H9 (cell line): ENCODE measurements around the gene SERPINB8. TPM values are rescaled to one million over a fixed set of nuclear protein-coding genes. Genes with fewer than 3 reads are reported as not detected.
A peak's percentile ranks its signal among the peaks of the same experiment; 100 is the strongest.

Source experiments
- DNase-seq: peaks from one replicate; pipeline ENCODE4 v3.0.0-alpha.2; 2017
- H2AFZ ChIP-seq: one replicate; pipeline ENCODE4 v1.6.1; 2013; ENCODE audit warnings: mild to moderate bottlenecking, low read length, control low read depth, moderate library complexity
- H2AK5ac ChIP-seq: 2 replicates; pipeline ENCODE4 v1.6.1; 2013; ENCODE audit warnings: low read length, control low read depth, mixed read lengths; ENCODE audit not compliant: insufficient read length
- H2BK120ac ChIP-seq: one replicate; pipeline ENCODE4 v1.6.1; 2013; ENCODE audit warnings: low read depth, mild to moderate bottlenecking, low read length, control low read depth, inconsistent platforms; ENCODE audit not compliant: poor library complexity, severe bottlenecking
- H2BK12ac ChIP-seq: 2 replicates; pipeline ENCODE4 v1.6.1; 2013; ENCODE audit warnings: low read length, control low read depth, mixed read lengths, low read depth; ENCODE audit not compliant: insufficient read length
- H2BK15ac ChIP-seq: 2 replicates; pipeline ENCODE4 v1.6.1; 2013; ENCODE audit warnings: low read depth, low read length, control low read depth
- H2BK20ac ChIP-seq: one replicate; pipeline ENCODE4 v1.6.1; 2013; ENCODE audit warnings: low read depth, mild to moderate bottlenecking, low read length, control low read depth, inconsistent platforms; ENCODE audit not compliant: poor library complexity, severe bottlenecking
- H2BK5ac ChIP-seq: 2 replicates; pipeline ENCODE4 v1.6.1; 2013; ENCODE audit warnings: low read length, control low read depth, mixed read lengths; ENCODE audit not compliant: insufficient read length
- H3K14ac ChIP-seq: 2 replicates; pipeline ENCODE4 v1.6.1; 2013; ENCODE audit warnings: low read length, control low read depth; ENCODE audit not compliant: insufficient read depth
- H3K18ac ChIP-seq: 2 replicates; pipeline ENCODE4 v1.6.1; 2013; ENCODE audit warnings: low read depth, mild to moderate bottlenecking, mixed read lengths, low read length, control low read depth; ENCODE audit not compliant: insufficient read length
- H3K23ac ChIP-seq: 2 replicates; pipeline ENCODE4 v1.6.1; 2013; ENCODE audit warnings: low read length, control low read depth, mixed read lengths, low read depth; ENCODE audit not compliant: insufficient read length
- H3K23me2 ChIP-seq: 2 replicates; pipeline ENCODE4 v1.6.1; 2013; ENCODE audit warnings: low read depth, mild to moderate bottlenecking, mixed read lengths, low read length, control low read depth; ENCODE audit not compliant: insufficient read length, poor library complexity, severe bottlenecking
- H3K27ac ChIP-seq: 2 replicates; pipeline ENCODE4 v1.5.1; 2013; ENCODE audit warnings: low read length, control low read depth, mixed read lengths, low read depth; ENCODE audit not compliant: insufficient read length
- H3K27me3 ChIP-seq: 2 replicates; pipeline ENCODE4 v1.6.1; 2013; ENCODE audit warnings: low read length, control low read depth, inconsistent platforms; ENCODE audit not compliant: insufficient read depth
- H3K4ac ChIP-seq: 2 replicates; pipeline ENCODE4 v1.6.1; 2013; ENCODE audit warnings: low read depth, mild to moderate bottlenecking, control low read depth, inconsistent platforms, low read length, moderate library complexity
- H3K4me1 ChIP-seq: 2 replicates; pipeline ENCODE4 v1.6.1; 2013; ENCODE audit warnings: low read length, control low read depth, inconsistent platforms; ENCODE audit not compliant: insufficient read depth
- H3K4me2 ChIP-seq: 2 replicates; pipeline ENCODE4 v1.6.1; 2013; ENCODE audit warnings: low read length, control low read depth, mixed read lengths; ENCODE audit not compliant: insufficient read length, insufficient read depth
- H3K56ac ChIP-seq: 2 replicates; pipeline ENCODE4 v1.6.1; 2013; ENCODE audit warnings: low read depth, mild to moderate bottlenecking, mixed read lengths, low read length, control low read depth; ENCODE audit not compliant: insufficient read length
- H3K79me1 ChIP-seq: 2 replicates; pipeline ENCODE4 v1.6.1; 2013; ENCODE audit warnings: low read depth, mild to moderate bottlenecking, moderate library complexity, low read length, control low read depth, inconsistent platforms; ENCODE audit not compliant: insufficient read depth, poor library complexity, severe bottlenecking
- H3K79me2 ChIP-seq: 2 replicates; pipeline ENCODE4 v1.6.1; 2013; ENCODE audit warnings: low read length, control low read depth, inconsistent platforms; ENCODE audit not compliant: insufficient read depth
- H3K9ac ChIP-seq: 2 replicates; pipeline ENCODE4 v1.6.1; 2013; ENCODE audit warnings: low read length, control low read depth, mixed read lengths; ENCODE audit not compliant: insufficient read length; ENCODE audit errors: extremely low read depth
- H3K9me3 ChIP-seq: one replicate; pipeline ENCODE4 v1.6.1; 2013; ENCODE audit warnings: low read depth, low read length, inconsistent platforms; ENCODE audit not compliant: control insufficient read depth
- H3T11ph ChIP-seq: one replicate; pipeline ENCODE4 v1.6.1; 2013; ENCODE audit warnings: mild to moderate bottlenecking, low read length, control low read depth, inconsistent platforms
- H4K20me1 ChIP-seq: one replicate; pipeline ENCODE4 v1.6.1; 2013; ENCODE audit not compliant: control insufficient read depth, insufficient read length, insufficient read depth
- H4K5ac ChIP-seq: 2 replicates; pipeline ENCODE4 v1.6.1; 2013; ENCODE audit warnings: low read depth, mild to moderate bottlenecking, mixed read lengths, low read length, control low read depth; ENCODE audit not compliant: insufficient read length
- H4K8ac ChIP-seq: replicated peaks from 2 replicates; pipeline ENCODE4 v1.6.1; 2013; ENCODE audit warnings: low read length, control low read depth, mixed read lengths, low read depth; ENCODE audit not compliant: insufficient read length
- H4K91ac ChIP-seq: 2 replicates; pipeline ENCODE4 v1.6.1; 2013; ENCODE audit warnings: low read depth, mild to moderate bottlenecking, moderate library complexity, mixed read lengths, low read length, control low read depth; ENCODE audit not compliant: insufficient read length
- H3K27ac Mint-ChIP-seq, 3 experiments: 2 replicates in 2 of 3; 3 replicates in 1 of 3; pipeline ENCODE4 v1.8.0; 2020 to 2021; ENCODE audit warnings: mixed read lengths in 3 of 3, mild to moderate bottlenecking in 1 of 3, moderate library complexity in 1 of 3
- H3K27me3 Mint-ChIP-seq: 2 replicates; pipeline ENCODE4 v1.8.0; 2021; ENCODE audit warnings: low read depth, mild to moderate bottlenecking, moderate library complexity, mixed read lengths
- H3K36me3 Mint-ChIP-seq, 3 experiments: 2 replicates in 2 of 3; 3 replicates in 1 of 3; pipeline ENCODE4 v1.8.0; 2020 to 2021; ENCODE audit warnings: low read depth in 3 of 3, mixed read lengths in 3 of 3; ENCODE audit not compliant: insufficient read depth in 1 of 3
- H3K4me1 Mint-ChIP-seq, 2 experiments: 2 replicates each; pipeline ENCODE4 v1.8.0; 2020; ENCODE audit warnings: mixed read lengths in 2 of 2
- H3K4me3 Mint-ChIP-seq, 2 experiments: 2 replicates in 1 of 2; 3 replicates in 1 of 2; pipeline ENCODE4 v1.8.0; 2020 to 2021; ENCODE audit warnings: mild to moderate bottlenecking in 2 of 2, mixed read lengths in 2 of 2, moderate library complexity in 1 of 2
- H3K9me3 Mint-ChIP-seq, 2 experiments: 2 replicates in 1 of 2; 3 replicates in 1 of 2; pipeline ENCODE4 v1.8.0; 2020; ENCODE audit warnings: mild to moderate bottlenecking in 2 of 2, mixed read lengths in 2 of 2, moderate library complexity in 1 of 2
- WGBS: extraction: QIAGEN DNeasy Blood & Tissue Kit; methylation state at CpG from one replicate; pipeline ENCODE4 v1.1.7; 2013; ENCODE audit warnings: missing lambda C conversion rate, low lambda C conversion rate, mixed read lengths; ENCODE audit not compliant: insufficient read length; ENCODE audit errors: extremely low coverage; 5-methylcytosine and 5-hydroxymethylcytosine counted together
- total RNA-seq: library from RNA; stranded (reverse); gene quantifications from 2 replicates; pipeline ENCODE4 v1.2.1, GENCODE V29; 2021
- TF ChIP-seq, protein P1 (sequence below): fragments of 200-600 bp; sonication (generic); conservative IDR thresholded peaks from 3 replicates; pipeline ENCODE4 v1.8.0; 2021; ENCODE audit warnings: antibody characterized with exemption, mild to moderate bottlenecking

The SERPINB8 gene
- total RNA-seq, 1 experiment from 2014 or later = 2.1 TPM

DNA sequence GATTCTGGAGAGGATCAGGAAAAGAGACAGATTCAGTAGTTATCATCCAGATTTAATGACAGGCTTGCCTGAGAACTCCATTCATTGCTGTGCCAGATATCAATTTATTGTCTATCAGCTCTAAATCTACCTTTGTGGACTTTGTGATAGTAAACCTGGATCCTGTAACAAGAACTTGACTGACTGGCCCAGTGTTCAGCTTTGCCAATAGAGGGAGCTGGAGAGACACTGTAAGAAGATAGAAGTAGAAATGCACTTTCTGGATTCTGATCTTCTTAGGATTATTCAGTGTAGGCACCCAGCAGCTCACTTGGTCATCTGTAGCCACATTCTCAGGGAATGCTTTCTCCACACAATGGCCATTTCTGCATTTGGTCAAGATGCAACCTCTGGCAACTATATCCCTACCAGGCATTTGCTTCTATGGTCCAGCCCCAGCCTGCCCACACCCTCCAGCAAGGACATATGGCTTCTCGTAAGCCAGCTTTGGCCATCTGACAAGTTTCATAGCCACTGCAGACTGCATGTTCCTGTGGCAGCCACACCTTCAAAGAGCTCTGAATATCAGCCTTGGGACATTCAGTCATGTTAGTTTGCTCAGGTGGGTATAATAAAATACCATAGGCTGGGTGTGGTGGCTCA, 6.1 kb upstream of the SERPINB8 start:
- no peak overlapping the region for H3K18ac ChIP-seq
- H3K9me3 Mint-ChIP-seq = no peaks in the 10 kb centered on the region
- no peak overlapping the region for H2BK5ac ChIP-seq
- H3K4me1 Mint-ChIP-seq = peaks cover 0 to 2% of the 10 kb centered on the region in 2 experiments; a peak in 3 of 4 replicates
- H3K79me2 ChIP-seq = no peaks in the 10 kb centered on the region
- H3K27me3 ChIP-seq = no peaks in the 10 kb centered on the region
- no peak overlapping the region for H3K27ac Mint-ChIP-seq
- H3K9ac ChIP-seq = no peak overlapping the region
- H4K8ac ChIP-seq = no peak overlapping the region
- H2AFZ ChIP-seq = no peak overlapping the region
- peaks cover 7% of the 10 kb centered on the region; the same call in 1 of the 2 replicates for H3K27me3 Mint-ChIP-seq
- no peak overlapping the region for H3K4ac ChIP-seq
- H3K9me3 ChIP-seq = no peaks in the 10 kb centered on the region
- H3K4me3 Mint-ChIP-seq = no peak overlapping the region
- no peaks in the 10 kb centered on the region for H4K20me1 ChIP-seq
- H3K27ac ChIP-seq = no peak overlapping the region
- H3K4me2 ChIP-seq = no peak overlapping the region
- no peak overlapping the region for H2BK120ac ChIP-seq
- H3K4me1 ChIP-seq = no peaks in the 10 kb centered on the region
- no peak overlapping the region for H2BK15ac ChIP-seq
- H2AK5ac ChIP-seq = no peak overlapping the region
- no peaks in the 10 kb centered on the region for H3K36me3 Mint-ChIP-seq
- H3K79me1 ChIP-seq = no peaks in the 10 kb centered on the region
- TF ChIP-seq, protein P1, sequence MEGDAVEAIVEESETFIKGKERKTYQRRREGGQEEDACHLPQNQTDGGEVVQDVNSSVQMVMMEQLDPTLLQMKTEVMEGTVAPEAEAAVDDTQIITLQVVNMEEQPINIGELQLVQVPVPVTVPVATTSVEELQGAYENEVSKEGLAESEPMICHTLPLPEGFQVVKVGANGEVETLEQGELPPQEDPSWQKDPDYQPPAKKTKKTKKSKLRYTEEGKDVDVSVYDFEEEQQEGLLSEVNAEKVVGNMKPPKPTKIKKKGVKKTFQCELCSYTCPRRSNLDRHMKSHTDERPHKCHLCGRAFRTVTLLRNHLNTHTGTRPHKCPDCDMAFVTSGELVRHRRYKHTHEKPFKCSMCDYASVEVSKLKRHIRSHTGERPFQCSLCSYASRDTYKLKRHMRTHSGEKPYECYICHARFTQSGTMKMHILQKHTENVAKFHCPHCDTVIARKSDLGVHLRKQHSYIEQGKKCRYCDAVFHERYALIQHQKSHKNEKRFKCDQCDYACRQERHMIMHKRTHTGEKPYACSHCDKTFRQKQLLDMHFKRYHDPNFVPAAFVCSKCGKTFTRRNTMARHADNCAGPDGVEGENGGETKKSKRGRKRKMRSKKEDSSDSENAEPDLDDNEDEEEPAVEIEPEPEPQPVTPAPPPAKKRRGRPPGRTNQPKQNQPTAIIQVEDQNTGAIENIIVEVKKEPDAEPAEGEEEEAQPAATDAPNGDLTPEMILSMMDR = peak; percentile 81
- H2BK12ac ChIP-seq = no peak overlapping the region
- no peak overlapping the region for H2BK20ac ChIP-seq
- H3K14ac ChIP-seq = no peak overlapping the region
- no peak overlapping the region for H4K5ac ChIP-seq
- H3K23me2 ChIP-seq = no peaks in the 10 kb centered on the region
- peak; percentile 36 for DNase-seq
- no peak overlapping the region for H3K56ac ChIP-seq
- H3T11ph ChIP-seq = no peak overlapping the region
- no peak overlapping the region for H3K23ac ChIP-seq
- H4K91ac ChIP-seq = no peak overlapping the region
- no CpG with 5 or more reads among the region's 1 CpG for WGBS
